Vagina (tissue), 2 donors: ENCODE measurements around the gene CDK9. TPM values are rescaled to one million over a fixed set of nuclear protein-coding genes. Genes with fewer than 3 reads are reported as not detected.

Source experiments
- DNase-seq, 2 donors: peaks; one replicate each; pipeline ENCODE4 v3.0.0-alpha.2; 2017; ENCODE audit errors: extremely low spot score in 2 of 2
- H3K27ac ChIP-seq: fragments of 200-600 bp; sonication (generic); one replicate; pipeline ENCODE4 v1.5.1; 2019
- H3K27me3 ChIP-seq: fragments of 200-600 bp; sonication (generic); one replicate; pipeline ENCODE4 v1.5.1; 2019
- H3K36me3 ChIP-seq, 2 donors: fragments of 200-600 bp; sonication (generic); one replicate each; pipeline ENCODE4 v1.5.1; 2017 to 2019
- H3K4me1 ChIP-seq: fragments of 200-600 bp; sonication (generic); one replicate; pipeline ENCODE4 v1.5.1; 2019
- H3K4me3 ChIP-seq, 2 donors: fragments of 200-600 bp; sonication (generic); 1 replicate in 1 of 2; 2 replicates in 1 of 2; pipeline ENCODE4 v1.5.1; 2016 to 2019
- H3K9me3 ChIP-seq: fragments of 200-600 bp; sonication (generic); one replicate; pipeline ENCODE4 v1.5.1; 2019
- CTCF ChIP-seq, 3 experiments: fragments of 450-650 bp in 2 of 3; fragments of 200-600 bp in 1 of 3; sonication (generic) in 1 of 3; IDR thresholded peaks; one replicate each; pipeline ENCODE4 v1.5.1; 2017 to 2019; ENCODE audit warnings: antibody characterized with exemption in 3 of 3, mild to moderate bottlenecking in 2 of 3, moderate library complexity in 2 of 3
- POLR2A ChIP-seq, 2 donors: fragments of 450-650 bp; IDR thresholded peaks; one replicate each; pipeline ENCODE4 v1.6.1; 2017; ENCODE audit warnings: antibody characterized with exemption in 2 of 2, mild to moderate bottlenecking in 2 of 2, moderate library complexity in 2 of 2
- POLR2AphosphoS5 ChIP-seq, 2 donors: sonication (generic); formaldehyde crosslinking; IDR thresholded peaks; one replicate each; pipeline ENCODE4 v1.9.0; 2017; ENCODE audit warnings: antibody characterized with exemption in 2 of 2, mild to moderate bottlenecking in 2 of 2, low read depth in 1 of 2; ENCODE audit not compliant: insufficient read depth in 1 of 2
- intact Hi-C: fragments of 100-400 bp; cut with DNase I; formaldehyde crosslinking; loops from one replicate; pipeline ENCODE4 v1.15.1; 2023
- total RNA-seq: library from RNA; depleted of rRNA; stranded (reverse); fragments of >200 nt; gene quantifications from one replicate; pipeline ENCODE4 v1.2.3, GENCODE V29; 2016

The CDK9 gene
- total RNA-seq, 1 donor from 2014 or later = 66.3 TPM

- DNase-seq = no peak
- H3K4me1 ChIP-seq = peaks cover 23% of the 10 kb centered on the region
- H3K27me3 ChIP-seq = no peaks in the 10 kb centered on the region
- no peaks in the 10 kb centered on the region for H3K9me3 ChIP-seq
- peak overlapping the region; percentile 88 for H3K27ac ChIP-seq
- H3K36me3 ChIP-seq = no peaks in the 10 kb centered on the region
- peak overlapping the region; percentile 22 to 27 for H3K4me3 ChIP-seq
- TF ChIP-seq CTCF (IDR thresholded peaks at IDR 0.05) (no peak), POLR2A (IDR thresholded peaks at IDR 0.05) (no peak), POLR2AphosphoS5 (IDR thresholded peaks at IDR 0.05; ENCODE audit: insufficient read depth in 1 of 2, low read depth in 1 of 2) (peak in 1 of 2 donors; percentile 60)
- intact Hi-C loops = no loop called here
These were observed 43.3 kb upstream of the CDK9 start for GRCh38 chr9:127742435-127743088.

- TF ChIP-seq POLR2A (IDR thresholded peaks at IDR 0.05) (no peak), CTCF (IDR thresholded peaks at IDR 0.05) (no peak), POLR2AphosphoS5 (IDR thresholded peaks at IDR 0.05; ENCODE audit: insufficient read depth in 1 of 2, low read depth in 1 of 2) (no peak)
- H3K4me3 ChIP-seq = no peak overlapping the region
- no peaks in the 10 kb centered on the region for H3K27me3 ChIP-seq
- intact Hi-C loops = no loop called here
- no peaks in the 10 kb centered on the region for H3K9me3 ChIP-seq
- H3K27ac ChIP-seq = peak overlapping the region; percentile 30
- H3K4me1 ChIP-seq = peaks cover 19% of the 10 kb centered on the region
- no peaks in the 10 kb centered on the region for H3K36me3 ChIP-seq
- no peak for DNase-seq
These were observed 41.3 kb upstream of the CDK9 start for GRCh38 chr9:127744398-127745110.

- no peak for DNase-seq
- H3K4me1 ChIP-seq = no peaks in the 10 kb centered on the region
- H3K36me3 ChIP-seq = no peaks in the 10 kb centered on the region
- no peak overlapping the region for H3K4me3 ChIP-seq
- no peak for TF ChIP-seq CTCF (IDR thresholded peaks at IDR 0.05)
- TF ChIP-seq POLR2AphosphoS5 (IDR thresholded peaks at IDR 0.05; ENCODE audit: insufficient read depth in 1 of 2, low read depth in 1 of 2) = no peak
- no peak for TF ChIP-seq POLR2A (IDR thresholded peaks at IDR 0.05)
- intact Hi-C loops = no loop called here
- H3K9me3 ChIP-seq = no peaks in the 10 kb centered on the region
- no peaks in the 10 kb centered on the region for H3K27me3 ChIP-seq
- no peak overlapping the region for H3K27ac ChIP-seq
These were observed 38.8 kb upstream of the CDK9 start for GRCh38 chr9:127746959-127747569.

GRCh38 chr9:127749090-127749787, 36.6 kb upstream of the CDK9 start:
- no peak overlapping the region for H3K27ac ChIP-seq
- H3K4me3 ChIP-seq = no peak overlapping the region
- no peaks in the 10 kb centered on the region for H3K9me3 ChIP-seq
- H3K27me3 ChIP-seq = no peaks in the 10 kb centered on the region
- DNase-seq = no peak
- H3K4me1 ChIP-seq = peaks cover 2% of the 10 kb centered on the region
- TF ChIP-seq POLR2A (IDR thresholded peaks at IDR 0.05) = no peak
- TF ChIP-seq POLR2AphosphoS5 (IDR thresholded peaks at IDR 0.05; ENCODE audit: insufficient read depth in 1 of 2, low read depth in 1 of 2) = no peak
- no peak for TF ChIP-seq CTCF (IDR thresholded peaks at IDR 0.05)
- no peaks in the 10 kb centered on the region for H3K36me3 ChIP-seq
- intact Hi-C loops = no loop called here
